ENCODE data around the gene LILRB3.
"Not testable (repeated sequence)": the region's sequence is repeated elsewhere in the genome, so short reads cannot be mapped to it uniquely, and the experiment has no call there.

GRCh38 chr19:54240372-54241336 lies 17.8 kb upstream of the LILRB3 start:
- not testable (repeated sequence) for TF ChIP-seq POLR2A, CTCF, POLR2AphosphoS5, EP300 (IDR thresholded peaks at IDR 0.05)

Data from suprapubic skin (tissue), 4 donors.